Raji (cell line): ENCODE results near the gene SSBP2.

Experiments used
- POLR2A ChIP-seq: IDR thresholded peaks from 2 replicates; pipeline ENCODE4 v1.6.1; 2011; ENCODE audit warnings: low read depth, low read length, control low read depth; ENCODE audit not compliant: insufficient read depth

Gene SSBP2

DNA sequence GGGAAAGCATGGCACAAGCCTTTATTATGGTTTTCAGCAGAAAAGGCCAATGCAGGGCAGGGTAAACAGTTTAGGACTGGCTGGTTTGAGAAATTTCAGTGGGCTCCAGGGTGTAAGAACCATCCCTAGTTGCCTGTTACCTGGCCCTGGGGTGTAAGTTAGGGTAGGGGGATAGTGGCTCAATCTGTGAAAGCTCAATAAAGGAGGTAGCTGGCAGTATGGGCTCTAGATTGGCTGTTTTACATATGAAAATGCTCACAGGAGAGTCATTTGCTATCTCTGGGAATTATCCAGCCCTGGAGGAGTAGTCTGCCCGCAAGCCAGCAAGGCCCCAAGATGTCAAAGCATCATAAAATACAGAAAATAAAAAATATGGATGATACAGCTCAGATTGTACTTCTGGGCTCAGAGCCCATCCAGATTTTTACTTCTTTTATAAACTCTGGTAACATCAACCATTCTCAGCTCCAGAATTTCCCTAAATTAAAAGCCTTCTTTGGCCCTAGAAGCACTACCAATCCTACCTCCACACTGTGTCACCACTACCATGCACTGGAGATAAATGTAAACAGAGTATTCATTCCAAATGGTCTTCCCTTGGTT is 31.1 kb downstream of the SSBP2 start:
- no peak for TF ChIP-seq POLR2A

DNA sequence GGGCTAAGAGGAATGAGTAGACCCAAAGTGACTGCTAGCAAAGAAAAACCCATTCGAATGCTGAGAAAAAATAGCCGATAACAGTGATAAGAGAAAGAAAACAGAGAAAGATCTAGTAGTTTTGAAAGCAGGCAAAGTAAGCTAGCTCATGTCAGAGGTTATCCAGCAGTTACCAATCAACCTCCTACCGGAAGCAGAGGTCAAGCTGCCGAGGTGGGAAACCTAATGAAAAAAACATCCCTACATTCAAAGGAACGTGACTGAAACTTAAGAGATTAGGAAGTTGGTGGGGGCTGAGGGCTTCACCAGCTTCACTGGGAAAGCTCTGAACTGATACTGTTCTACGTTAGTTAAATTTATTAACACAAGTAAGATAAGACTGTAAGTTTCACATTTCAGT is 32.6 kb downstream of the SSBP2 start:
- no peak for TF ChIP-seq POLR2A

DNA sequence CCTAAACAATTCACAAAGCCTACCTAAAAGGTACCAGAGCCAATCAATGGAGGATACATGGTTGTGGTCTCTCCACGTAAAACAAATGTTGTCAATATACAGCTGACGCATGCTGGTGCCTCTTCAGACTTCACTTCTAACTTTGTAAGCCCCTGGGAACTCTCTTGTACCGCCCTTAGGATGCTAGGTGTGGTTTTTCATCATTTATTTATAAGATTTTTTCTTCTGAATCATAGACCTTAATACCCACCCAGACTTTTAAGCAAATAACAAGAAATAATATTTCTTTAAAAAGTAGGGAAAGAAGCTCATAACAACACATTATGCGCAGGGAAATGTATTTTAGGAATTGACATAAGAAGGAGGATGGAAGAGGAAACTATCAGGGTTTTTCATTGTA is 33.0 kb downstream of the SSBP2 start:
- no peak for TF ChIP-seq POLR2A

DNA sequence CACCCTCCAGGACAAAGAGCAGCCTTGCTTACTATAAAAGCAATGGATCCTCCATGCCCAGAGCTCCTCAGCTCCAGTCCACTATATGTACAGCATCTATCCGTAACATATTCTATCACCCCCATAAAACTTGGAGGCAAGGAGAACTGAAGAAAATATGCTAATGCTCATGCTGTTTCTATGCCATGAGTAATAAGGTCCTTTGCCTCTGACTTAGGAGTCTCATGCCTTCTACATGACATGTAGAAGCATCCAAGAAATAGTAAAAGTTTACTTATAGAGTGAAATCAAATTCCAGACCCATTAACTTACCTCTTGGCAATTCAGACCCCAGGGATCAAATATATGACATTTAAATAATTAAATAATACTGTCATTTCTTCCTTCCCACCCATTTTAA is 33.7 kb downstream of the SSBP2 start:
- TF ChIP-seq POLR2A: no peak

DNA sequence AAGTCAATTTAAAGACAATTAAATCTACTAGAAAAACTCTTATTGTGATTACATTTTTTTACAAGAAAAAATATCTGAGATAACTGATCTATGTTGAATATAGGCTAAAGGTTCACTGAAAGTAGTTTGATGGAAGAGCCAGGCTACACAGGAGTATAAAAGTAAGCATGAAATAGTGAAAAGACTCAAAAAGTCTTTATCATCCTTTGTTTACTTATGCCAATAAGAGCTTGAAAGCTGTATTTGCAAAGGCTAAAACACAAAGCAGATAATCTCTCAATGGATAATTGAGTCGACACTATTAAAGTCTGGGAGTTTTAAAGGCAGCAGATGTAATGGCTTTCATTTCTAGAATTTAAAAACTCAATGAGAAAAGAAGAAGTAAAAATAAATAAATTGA is 42.0 kb downstream of the SSBP2 start:
- no peak for TF ChIP-seq POLR2A

DNA sequence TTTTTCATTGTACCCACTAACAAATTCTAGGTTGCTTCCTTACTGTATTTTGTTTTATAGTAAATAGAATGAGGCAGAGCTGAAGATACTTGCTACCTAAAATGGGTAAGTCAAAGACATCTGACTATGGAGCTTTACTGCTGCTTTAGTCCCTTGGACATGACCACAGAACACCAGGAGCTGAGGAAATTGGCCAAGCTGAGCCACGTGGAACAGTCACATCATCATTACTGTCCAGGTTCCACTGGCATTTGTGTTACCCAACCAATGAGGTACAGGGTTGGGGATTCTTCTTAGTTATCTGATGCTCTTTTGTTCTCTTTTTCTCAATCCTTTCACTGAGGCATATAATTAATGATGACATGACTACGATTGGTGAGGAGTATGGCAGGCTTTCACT is 47.1 kb downstream of the SSBP2 start:
- TF ChIP-seq POLR2A: no peak

DNA sequence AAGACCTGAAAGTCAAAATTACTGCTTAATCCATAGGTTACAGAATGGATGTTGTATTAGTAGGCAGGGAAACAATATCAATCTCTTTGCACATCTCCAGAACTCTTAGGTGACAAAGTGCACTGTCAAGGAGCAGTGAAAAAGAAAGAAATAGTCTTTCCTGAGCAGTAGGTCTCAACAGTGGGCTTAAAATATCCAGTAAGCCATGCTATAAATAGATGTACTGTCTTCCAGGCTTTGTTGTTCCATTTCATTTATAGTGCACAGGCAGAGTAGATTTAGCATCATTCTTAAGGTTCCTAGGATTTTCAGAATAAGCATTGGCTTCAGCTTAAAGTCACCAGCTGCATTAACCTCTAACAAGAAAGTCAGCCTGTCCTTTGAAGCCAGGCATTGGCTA is 50.7 kb downstream of the SSBP2 start:
- no peak for TF ChIP-seq POLR2A

DNA sequence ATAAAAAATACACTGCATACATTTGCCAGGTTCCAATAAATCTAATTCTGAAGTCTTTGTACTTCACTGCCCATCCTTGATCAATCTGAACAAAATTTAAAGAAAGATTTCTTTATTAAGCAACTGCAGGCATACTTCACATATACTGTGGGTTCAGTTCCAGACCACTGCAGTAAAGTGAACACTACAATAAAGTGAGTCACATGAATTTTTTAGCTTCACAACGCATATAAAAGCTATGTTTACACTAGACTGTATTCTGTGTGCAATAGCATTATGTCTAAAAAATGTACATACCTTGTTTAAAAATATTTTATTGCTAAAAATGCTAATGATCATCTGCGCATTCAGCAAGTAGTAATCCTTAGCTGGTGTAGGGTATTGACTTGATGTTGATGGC is 52.1 kb downstream of the SSBP2 start:
- TF ChIP-seq POLR2A: no peak

DNA sequence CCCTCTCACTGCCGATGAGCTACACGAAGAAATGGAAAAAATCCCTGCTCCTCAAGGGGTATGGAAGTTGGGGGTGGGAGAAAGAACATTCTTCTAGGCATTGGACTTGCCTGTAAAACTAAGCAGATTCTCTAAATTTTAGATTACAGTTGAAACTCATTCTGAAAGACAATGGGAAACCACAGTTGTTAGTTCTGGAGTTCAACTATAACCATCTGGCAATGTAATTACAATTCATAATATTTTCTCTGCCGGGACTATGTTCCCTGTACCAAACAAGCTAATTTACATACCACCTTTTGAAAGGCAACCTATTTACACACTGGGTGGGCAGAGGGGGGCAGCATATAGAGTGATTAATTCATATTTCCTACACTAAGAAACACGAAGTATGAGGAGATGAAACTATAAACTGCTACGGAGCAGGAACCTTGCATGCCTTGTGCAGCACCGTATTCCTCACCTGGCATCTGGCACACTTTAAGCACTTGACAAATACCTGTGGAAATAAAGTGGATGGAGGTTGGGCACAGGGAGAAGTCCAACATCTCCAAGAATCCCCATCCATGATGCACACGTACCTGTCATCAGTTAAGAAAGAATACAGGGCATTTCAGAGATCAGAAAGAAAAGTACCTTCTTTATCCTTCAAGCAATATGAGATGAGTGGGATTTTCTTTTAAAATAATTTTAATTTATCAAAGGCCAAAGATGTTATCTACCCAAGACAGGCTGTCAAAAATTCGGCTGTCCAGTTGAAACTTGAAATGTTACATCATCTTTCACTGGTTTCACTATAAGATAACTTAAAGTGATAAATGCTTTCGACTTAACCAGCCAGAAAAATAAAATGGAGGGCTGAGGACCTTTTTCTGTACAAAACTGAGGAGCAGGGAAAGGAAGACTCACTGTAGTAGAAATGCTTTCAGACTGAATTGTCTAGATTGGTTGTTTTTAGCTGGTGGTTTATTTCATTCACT is 54.2 kb downstream of the SSBP2 start:
- no peak for TF ChIP-seq POLR2A

DNA sequence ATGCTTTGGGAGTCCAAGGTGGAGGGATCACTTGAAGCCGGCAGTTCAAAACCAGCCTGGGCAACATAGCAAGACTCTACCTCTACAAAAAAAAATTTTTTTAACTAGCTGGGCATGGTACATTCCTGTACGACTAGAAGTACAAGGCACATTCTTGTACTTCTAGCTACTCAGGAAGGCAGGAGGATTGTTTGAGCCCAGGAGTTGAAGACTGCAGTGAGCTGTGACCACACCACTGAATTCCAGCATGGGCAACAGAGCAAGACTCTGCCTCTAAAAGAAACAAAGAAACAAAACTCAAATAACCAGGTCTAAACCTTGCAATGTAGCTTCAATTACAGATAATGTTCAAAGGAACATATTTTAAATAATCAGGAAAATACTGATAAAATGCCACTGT is 56.2 kb downstream of the SSBP2 start:
- no peak for TF ChIP-seq POLR2A

DNA sequence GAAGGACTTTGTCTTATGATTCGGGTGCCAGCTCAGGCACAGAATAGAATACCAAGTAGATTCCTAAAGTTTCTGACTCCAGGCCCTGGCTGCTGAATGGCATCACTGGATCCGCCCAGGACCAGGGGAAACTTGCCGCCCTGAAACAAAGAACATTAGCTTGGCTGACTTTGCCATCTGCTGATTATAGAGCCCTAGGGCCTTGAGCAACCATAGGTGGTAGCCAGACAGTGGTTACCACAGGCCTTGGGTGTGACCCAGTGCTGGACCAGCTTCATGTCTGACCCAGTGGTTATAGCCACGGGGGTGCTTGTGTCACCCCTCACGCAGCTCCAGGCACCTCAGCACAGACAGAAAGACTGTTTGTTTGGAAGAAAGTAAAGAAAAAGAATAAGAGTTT is 62.7 kb downstream of the SSBP2 start:
- no peak for TF ChIP-seq POLR2A

DNA sequence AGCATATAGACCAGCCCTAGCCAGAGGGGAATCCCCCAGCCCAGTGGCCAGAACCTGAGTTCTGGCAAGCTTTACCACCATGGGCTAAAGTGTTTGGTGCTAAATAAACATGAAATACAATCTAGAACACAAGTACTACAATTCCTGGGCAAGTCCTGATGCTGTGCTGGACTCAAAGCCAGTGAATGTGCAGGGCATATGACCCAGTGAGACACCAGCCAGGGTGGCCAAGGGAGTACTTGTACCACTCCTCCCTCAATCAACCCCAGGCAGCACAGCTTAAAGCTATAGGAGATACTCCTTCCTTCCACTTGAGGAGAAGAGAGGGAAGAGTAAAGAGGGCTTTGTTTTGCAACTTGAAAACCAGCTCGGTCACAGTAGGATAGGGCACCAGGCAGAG is 63.6 kb downstream of the SSBP2 start:
- TF ChIP-seq POLR2A: no peak

DNA sequence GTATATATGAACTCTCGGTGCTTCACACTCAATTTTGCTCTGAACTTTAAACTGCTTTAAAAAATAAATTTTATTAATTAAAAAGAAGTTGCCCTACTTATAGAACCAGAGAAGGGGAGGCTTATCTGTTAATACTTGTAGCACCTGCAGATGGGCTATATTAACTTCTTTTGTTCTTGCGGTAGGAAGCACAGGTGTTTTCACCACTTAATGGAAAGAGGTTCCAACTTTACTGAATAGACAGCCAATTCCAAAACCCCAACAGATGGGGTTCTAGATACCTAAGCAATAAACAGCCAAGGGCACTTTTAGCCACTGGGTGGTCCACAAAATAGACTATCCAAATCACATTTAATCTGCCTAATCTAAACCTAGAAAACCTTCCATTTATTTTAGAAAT is 65.4 kb downstream of the SSBP2 start:
- no peak for TF ChIP-seq POLR2A

DNA sequence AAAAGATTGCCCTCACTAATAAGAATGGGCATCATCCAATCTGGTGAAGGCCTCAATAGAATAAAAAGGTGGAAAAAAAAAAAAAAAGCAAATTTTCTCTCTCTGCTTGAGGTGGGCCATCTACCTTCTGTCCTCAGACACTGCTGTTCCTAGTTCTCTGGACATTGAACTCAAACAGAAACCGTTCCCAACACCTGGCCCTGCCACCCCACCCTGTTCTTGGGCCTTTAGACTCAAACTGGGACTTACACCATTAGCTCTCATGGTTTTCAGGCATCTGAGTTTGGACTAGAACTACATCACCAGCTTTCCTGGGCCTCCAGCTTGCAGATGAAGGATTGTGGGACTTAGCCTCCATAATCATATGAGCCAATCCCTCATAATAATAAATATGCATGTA is 71.0 kb downstream of the SSBP2 start:
- no peak for TF ChIP-seq POLR2A

DNA sequence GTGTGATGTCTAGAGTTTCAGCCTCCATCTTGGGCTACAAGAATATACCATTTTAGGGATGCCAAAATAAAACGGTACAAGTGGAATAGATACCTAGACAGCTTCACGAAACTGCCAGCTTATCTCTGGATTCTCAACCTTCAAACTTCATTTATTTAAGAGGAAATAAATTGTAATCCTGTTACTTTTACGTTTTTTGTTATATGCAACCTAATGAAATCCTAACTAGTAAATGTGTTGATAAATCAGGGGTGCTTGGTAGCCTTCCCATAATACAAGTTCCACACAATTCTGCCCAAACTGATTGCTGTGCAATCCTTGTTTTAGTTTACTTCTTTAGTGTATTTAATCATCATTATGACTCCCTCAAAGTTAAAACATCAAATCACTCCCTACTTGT is 75.5 kb downstream of the SSBP2 start:
- no peak for TF ChIP-seq POLR2A

DNA sequence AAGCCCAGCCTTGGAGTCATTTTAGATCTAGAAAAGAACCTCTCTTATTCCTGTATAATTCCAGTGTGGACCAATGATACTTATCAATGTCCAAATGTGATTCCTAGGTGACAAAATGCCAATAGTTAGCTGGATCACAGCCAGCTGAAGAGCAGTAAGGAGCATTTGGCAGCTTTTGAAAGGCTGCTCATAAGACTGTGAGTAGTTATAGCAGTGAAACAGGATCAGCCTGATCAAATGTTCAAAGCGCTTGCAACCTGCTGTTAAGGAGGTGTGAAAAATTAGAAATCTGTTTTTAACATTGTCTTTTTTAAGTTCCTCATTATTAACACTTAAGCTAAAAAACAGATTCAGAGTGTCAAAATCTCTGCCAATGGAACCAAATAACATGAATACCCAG is 85.1 kb downstream of the SSBP2 start:
- no peak for TF ChIP-seq POLR2A
